GM21529 (cell line): ENCODE data around the gene IFI44L.

Experiments used
- ATAC-seq: cut with Tn5 transposase; IDR thresholded peaks from one replicate; pipeline ENCODE4 v1.9.1; 2021; ENCODE audit not compliant: unreplicated experiment

The IFI44L gene

GRCh38 chr1:78640462-78640861 is 20.2 kb downstream of the IFI44L start:
- peak; percentile 73 for ATAC-seq

- ATAC-seq, result no peak
Measured at GRCh38 chr1:78641558-78641957, 21.3 kb downstream of the IFI44L start.

- ATAC-seq, result no peak
Measured at GRCh38 chr1:78645723-78646122, 25.5 kb downstream of the IFI44L start.

- ATAC-seq, result no peak
Measured at GRCh38 chr1:78647238-78647637, 27.0 kb downstream of the IFI44L start.

- peak; percentile 88 for ATAC-seq
Measured at GRCh38 chr1:78649628-78650027, 29.4 kb downstream of the IFI44L start, which contains the start of gene IFI44. TSS of gene IFI44 (plus strand) at chr1:78649831. CDS start at chr1:78650196, 365 bp downstream.

GRCh38 chr1:78650114-78650660 is 29.9 kb downstream of the IFI44L start:
- ATAC-seq, result peak; percentile 26

- ATAC-seq, result peak; percentile 37
Measured at GRCh38 chr1:78651241-78651640, 31.0 kb downstream of the IFI44L start.

- ATAC-seq, result no peak
Measured at GRCh38 chr1:78652019-78652560, 31.8 kb downstream of the IFI44L start.

- no peak for ATAC-seq
Measured at GRCh38 chr1:78658901-78659300, 38.7 kb downstream of the IFI44L start.

- no peak for ATAC-seq
Measured at GRCh38 chr1:78663923-78664322, 43.7 kb downstream of the IFI44L start.

GRCh38 chr1:78664763-78665162 is 44.5 kb downstream of the IFI44L start:
- no peak for ATAC-seq

- no peak for ATAC-seq
Measured at GRCh38 chr1:78665809-78666208, 45.6 kb downstream of the IFI44L start.

GRCh38 chr1:78667939-78668338 is 47.7 kb downstream of the IFI44L start:
- ATAC-seq, result no peak

GRCh38 chr1:78668427-78668826 is 48.2 kb downstream of the IFI44L start:
- ATAC-seq, result no peak

GRCh38 chr1:78672428-78672827 is 52.2 kb downstream of the IFI44L start:
- ATAC-seq, result no peak

- ATAC-seq, result no peak
Measured at GRCh38 chr1:78673120-78673519, 52.9 kb downstream of the IFI44L start.

- peak; percentile 35 for ATAC-seq
Measured at GRCh38 chr1:78676347-78676982, 56.2 kb downstream of the IFI44L start.

- ATAC-seq, result no peak
Measured at GRCh38 chr1:78676993-78677392, 56.7 kb downstream of the IFI44L start.

- ATAC-seq, result no peak
Measured at GRCh38 chr1:78677788-78678187, 57.5 kb downstream of the IFI44L start.

GRCh38 chr1:78678324-78678723 is 58.1 kb downstream of the IFI44L start:
- ATAC-seq, result peak; percentile 81

- ATAC-seq, result no peak
Measured at GRCh38 chr1:78681265-78681664, 61.0 kb downstream of the IFI44L start.

- ATAC-seq, result no peak
Measured at GRCh38 chr1:78682496-78682895, 62.2 kb downstream of the IFI44L start.

GRCh38 chr1:78683079-78683478 is 62.8 kb downstream of the IFI44L start:
- ATAC-seq, result no peak
